Mesendoderm (in vitro differentiated cells): Measurements from ENCODE around the gene GUCY2F. TPM values are rescaled to one million over a fixed set of nuclear protein-coding genes. Genes with fewer than 3 reads are reported as not detected.

Experiments
- DNase-seq: peaks from one replicate; pipeline ENCODE4 v3.0.0; 2013
- H2AK5ac ChIP-seq: 2 replicates; pipeline ENCODE4 v1.6.1; 2013; ENCODE audit warnings: low read length, inconsistent platforms
- H2BK120ac ChIP-seq: 2 replicates; pipeline ENCODE4 v1.6.1; 2013; ENCODE audit warnings: low read depth, mild to moderate bottlenecking, low read length, moderate library complexity, mixed read lengths
- H2BK15ac ChIP-seq: replicated peaks from 2 replicates; pipeline ENCODE4 v1.6.1; 2013; ENCODE audit warnings: low read depth, mild to moderate bottlenecking, moderate library complexity
- H2BK5ac ChIP-seq: 2 replicates; pipeline ENCODE4 v1.6.1; 2013; ENCODE audit warnings: low read length, inconsistent platforms
- H3K18ac ChIP-seq: 2 replicates; pipeline ENCODE4 v1.6.1; 2013; ENCODE audit warnings: mild to moderate bottlenecking, low read length, mixed read lengths
- H3K23ac ChIP-seq: one replicate; pipeline ENCODE4 v1.6.1; 2013; ENCODE audit warnings: low read length
- H3K27ac ChIP-seq: 2 replicates; pipeline ENCODE4 v1.5.1; 2013; ENCODE audit warnings: low read depth, mild to moderate bottlenecking, inconsistent platforms, low read length, moderate library complexity
- H3K27me3 ChIP-seq: 2 replicates; pipeline ENCODE4 v1.6.1; 2013; ENCODE audit warnings: low read length, control low read depth, mild to moderate bottlenecking, inconsistent platforms; ENCODE audit not compliant: insufficient read depth, poor library complexity
- H3K36me3 ChIP-seq: 2 replicates; pipeline ENCODE4 v1.6.1; 2013; ENCODE audit warnings: low read length, inconsistent platforms; ENCODE audit not compliant: control insufficient read depth, insufficient read depth
- H3K4ac ChIP-seq: one replicate; pipeline ENCODE4 v1.6.1; 2013; ENCODE audit warnings: low read depth, mild to moderate bottlenecking, low read length, moderate library complexity
- H3K4me1 ChIP-seq: 2 replicates; pipeline ENCODE4 v1.6.1; 2013; ENCODE audit warnings: low read depth, low read length, inconsistent platforms; ENCODE audit not compliant: control insufficient read depth
- H3K4me2 ChIP-seq: 2 replicates; pipeline ENCODE4 v1.6.1; 2013; ENCODE audit warnings: low read length
- H3K4me3 ChIP-seq: 2 replicates; pipeline ENCODE4 v1.5.1; 2013; ENCODE audit warnings: mild to moderate bottlenecking, low read length
- H3K56ac ChIP-seq: one replicate; pipeline ENCODE4 v1.6.1; 2013; ENCODE audit warnings: low read length
- H3K79me1 ChIP-seq: 2 replicates; pipeline ENCODE4 v1.6.1; 2013; ENCODE audit warnings: low read length, inconsistent platforms
- H3K79me2 ChIP-seq: 2 replicates; pipeline ENCODE4 v1.6.1; 2013; ENCODE audit warnings: mild to moderate bottlenecking, low read length; ENCODE audit not compliant: control insufficient read depth, insufficient read depth
- H3K9ac ChIP-seq: 2 replicates; pipeline ENCODE4 v1.6.1; 2013; ENCODE audit warnings: low read length, inconsistent platforms
- H4K5ac ChIP-seq: one replicate; pipeline ENCODE4 v1.6.1; 2013; ENCODE audit warnings: low read length
- H4K8ac ChIP-seq: one replicate; pipeline ENCODE4 v1.6.1; 2013; ENCODE audit warnings: low read depth, mild to moderate bottlenecking, control low read depth, low read length, moderate library complexity
- WGBS: extraction: QIAGEN DNeasy Blood & Tissue Kit; methylation state at CpG from one replicate; pipeline ENCODE4 v1.1.7; 2013; ENCODE audit warnings: low lambda C conversion rate, missing lambda C conversion rate; ENCODE audit not compliant: insufficient coverage; ENCODE audit errors: extremely low coverage; 5-methylcytosine and 5-hydroxymethylcytosine counted together
- polyA plus RNA-seq, 2 experiments: library from polyadenylated mRNA; stranded (reverse); fragments of 200-250 nt; gene quantifications; one replicate each; pipeline ENCODE4 v1.2.3, GENCODE V29; 2013

GUCY2F gene
- polyA plus RNA-seq (2013, experiment 1 of 2): 0.03 TPM
- 0.04 TPM for polyA plus RNA-seq (2013, experiment 2 of 2)

GRCh38 chrX:109481986-109482385 is at the start of gene GUCY2F:
TSS of gene GUCY2F (minus strand) at chrX:109482086. CDS start at chrX:109475936, 6,150 bp downstream.
- Histone ChIP-seq H3K4me3 (no peak within 1 kb of the TSS), H3K27me3 (no peaks in the 10 kb centered on the region), H3K79me2 (no peaks in the 10 kb centered on the region), H3K4ac (no peak within 1 kb of the TSS), H4K5ac (no peak within 1 kb of the TSS), H2BK5ac (no peak within 1 kb of the TSS), H3K4me2 (no peak within 1 kb of the TSS), H3K9ac (no peak within 1 kb of the TSS), H3K79me1 (no peaks in the 10 kb centered on the region), H3K27ac (no peak within 1 kb of the TSS), H3K18ac (no peak within 1 kb of the TSS), H2BK120ac (no peak within 1 kb of the TSS), H3K56ac (no peak within 1 kb of the TSS), H2AK5ac (no peak within 1 kb of the TSS), H3K4me1 (no peaks in the 10 kb centered on the region), H3K23ac (no peak within 1 kb of the TSS), H3K36me3 (no peaks in the 10 kb centered on the region), H2BK15ac (no peak within 1 kb of the TSS), H4K8ac (no peak within 1 kb of the TSS)
- WGBS: no CpG with 5 or more reads among the region's 4 CpGs
- DNase-seq: no peak

- no peak for DNase-seq
- H3K23ac ChIP-seq: no peak overlapping the region
- H2BK15ac ChIP-seq: no peak overlapping the region
- WGBS: no CpG with 5 or more reads among the region's 1 CpG
- H3K56ac ChIP-seq: no peak overlapping the region
- no peak overlapping the region for H2BK120ac ChIP-seq
- H2AK5ac ChIP-seq: no peak overlapping the region
- no peak overlapping the region for H4K5ac ChIP-seq
- H3K79me1 ChIP-seq: no peaks in the 10 kb centered on the region
- no peaks in the 10 kb centered on the region for H3K4me1 ChIP-seq
- H3K9ac ChIP-seq: no peak overlapping the region
- H3K4ac ChIP-seq: no peak overlapping the region
- no peak overlapping the region for H3K18ac ChIP-seq
- no peak overlapping the region for H2BK5ac ChIP-seq
- no peaks in the 10 kb centered on the region for H3K79me2 ChIP-seq
- H3K27me3 ChIP-seq: no peaks in the 10 kb centered on the region
- H3K27ac ChIP-seq: no peak overlapping the region
- H3K4me2 ChIP-seq: no peak overlapping the region
- H4K8ac ChIP-seq: no peak overlapping the region
- no peaks in the 10 kb centered on the region for H3K36me3 ChIP-seq
- H3K4me3 ChIP-seq: no peak overlapping the region
Observed at GRCh38 chrX:109519001-109519400, 37.1 kb upstream of the GUCY2F start.

DNA sequence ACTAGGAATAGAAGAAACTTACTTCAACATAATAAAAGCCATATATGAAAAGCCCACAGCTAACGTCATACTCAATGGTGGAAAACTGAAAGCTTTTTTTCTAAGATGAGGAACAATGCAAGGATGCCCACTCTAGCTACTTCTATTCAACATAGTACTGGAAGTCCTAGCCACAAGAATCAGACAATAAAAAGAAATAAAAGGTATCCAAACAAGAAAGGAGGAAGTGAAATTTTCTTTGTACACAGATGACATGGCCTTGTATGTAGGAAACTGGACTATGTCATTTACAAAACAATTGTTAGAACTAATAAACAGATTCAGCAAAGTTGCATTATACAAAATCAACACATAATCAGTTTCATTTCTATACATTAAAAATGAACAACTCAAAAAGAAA is 29.2 kb upstream of the GUCY2F start:
- H3K4me1 ChIP-seq: no peaks in the 10 kb centered on the region
- no CpG with 5 or more reads among the region's 1 CpG for WGBS
- no peaks in the 10 kb centered on the region for H3K79me2 ChIP-seq

GRCh38 chrX:109508915-109509314 is 27.0 kb upstream of the GUCY2F start:
- Histone ChIP-seq H4K5ac (no peak overlapping the region), H3K4ac (no peak overlapping the region), H3K4me1 (no peaks in the 10 kb centered on the region), H3K4me3 (no peak overlapping the region), H3K56ac (no peak overlapping the region), H3K79me1 (no peaks in the 10 kb centered on the region), H3K79me2 (no peaks in the 10 kb centered on the region), H2BK120ac (no peak overlapping the region), H3K36me3 (no peaks in the 10 kb centered on the region), H3K27ac (no peak overlapping the region), H2BK5ac (no peak overlapping the region), H3K27me3 (no peaks in the 10 kb centered on the region), H2BK15ac (no peak overlapping the region), H3K9ac (no peak overlapping the region), H3K4me2 (no peak overlapping the region), H3K23ac (no peak overlapping the region), H4K8ac (no peak overlapping the region), H2AK5ac (no peak overlapping the region), H3K18ac (no peak overlapping the region)
- no peak for DNase-seq

More for the DNA sequence above, 29.2 kb upstream of the GUCY2F start:
- H2BK15ac ChIP-seq: no peak overlapping the region
- no peaks in the 10 kb centered on the region for H3K27me3 ChIP-seq
- no peaks in the 10 kb centered on the region for H3K79me1 ChIP-seq
- no peak overlapping the region for H2BK120ac ChIP-seq
- H3K4ac ChIP-seq: no peak overlapping the region
- no peak overlapping the region for H3K27ac ChIP-seq
- H3K18ac ChIP-seq: no peak overlapping the region
- no peak overlapping the region for H4K5ac ChIP-seq
- H3K4me3 ChIP-seq: no peak overlapping the region
- no peak overlapping the region for H2AK5ac ChIP-seq
- no peak overlapping the region for H3K9ac ChIP-seq
- DNase-seq: no peak
- H2BK5ac ChIP-seq: no peak overlapping the region
- no peak overlapping the region for H4K8ac ChIP-seq
- no peak overlapping the region for H3K4me2 ChIP-seq
- no peak overlapping the region for H3K23ac ChIP-seq
- no peaks in the 10 kb centered on the region for H3K36me3 ChIP-seq
- no peak overlapping the region for H3K56ac ChIP-seq

- Histone ChIP-seq H3K9ac (no peak overlapping the region), H2BK5ac (no peak overlapping the region)
- WGBS: no CpG with 5 or more reads among the region's 3 CpGs
Observed at GRCh38 chrX:109501176-109501575, 19.3 kb upstream of the GUCY2F start.

GRCh38 chrX:109498434-109498833 is 16.5 kb upstream of the GUCY2F start:
- Histone ChIP-seq H2BK5ac (no peak overlapping the region), H3K56ac (no peak overlapping the region), H2BK15ac (no peak overlapping the region), H3K23ac (no peak overlapping the region), H3K4ac (no peak overlapping the region), H3K4me3 (no peak overlapping the region), H3K4me2 (no peak overlapping the region), H3K79me2 (no peaks in the 10 kb centered on the region), H4K8ac (no peak overlapping the region), H3K27me3 (no peaks in the 10 kb centered on the region), H2AK5ac (no peak overlapping the region), H4K5ac (no peak overlapping the region), H2BK120ac (no peak overlapping the region), H3K4me1 (no peaks in the 10 kb centered on the region), H3K36me3 (no peaks in the 10 kb centered on the region), H3K18ac (no peak overlapping the region), H3K27ac (no peak overlapping the region), H3K9ac (no peak overlapping the region), H3K79me1 (no peaks in the 10 kb centered on the region)
- no CpG with 5 or more reads among the region's 1 CpG for WGBS
- DNase-seq: no peak

More at GRCh38 chrX:109501176-109501575, 19.3 kb upstream of the GUCY2F start:
- Histone ChIP-seq H3K36me3 (no peaks in the 10 kb centered on the region), H3K4me1 (no peaks in the 10 kb centered on the region), H3K79me2 (no peaks in the 10 kb centered on the region), H3K23ac (no peak overlapping the region), H3K27ac (no peak overlapping the region), H3K18ac (no peak overlapping the region), H3K4ac (no peak overlapping the region), H4K8ac (no peak overlapping the region), H4K5ac (no peak overlapping the region), H3K4me3 (no peak overlapping the region), H2BK120ac (no peak overlapping the region), H2BK15ac (no peak overlapping the region), H3K4me2 (no peak overlapping the region), H3K79me1 (no peaks in the 10 kb centered on the region), H3K27me3 (no peaks in the 10 kb centered on the region), H2AK5ac (no peak overlapping the region), H3K56ac (no peak overlapping the region)
- DNase-seq: no peak
